A172 (cell line): ENCODE data around the gene FXYD4. TPM values are rescaled to one million over a fixed set of nuclear protein-coding genes. Genes with fewer than 3 reads are reported as not detected.
A peak's percentile ranks its signal among the peaks of the same experiment; 100 is the strongest.

ENCODE experiments used
- DNase-seq: peaks from one replicate; pipeline ENCODE4 v3.0.0-alpha.2; 2015; ENCODE audit warnings: low spot score
- total RNA-seq: library from RNA; depleted of rRNA; stranded (reverse); fragments of >200 nt; shearing (Covaris generic); gene quantifications from 2 replicates; pipeline ENCODE4 v1.2.3, GENCODE V29; 2014

Gene FXYD4
- total RNA-seq, 1 experiment from 2014 or later = not detected

GRCh38 chr10:43395571-43396060 lies 24.2 kb downstream of the FXYD4 start:
- no peak for DNase-seq

- DNase-seq = peak; percentile 45
Observed at GRCh38 chr10:43396061-43396927, 24.9 kb downstream of the FXYD4 start.

GRCh38 chr10:43396928-43397624 lies 25.6 kb downstream of the FXYD4 start:
- peak; percentile 88 for DNase-seq

- no peak for DNase-seq
Observed at GRCh38 chr10:43398939-43399319, 27.5 kb downstream of the FXYD4 start.

- DNase-seq = no peak
Observed at GRCh38 chr10:43399320-43400310, 28.2 kb downstream of the FXYD4 start.

- DNase-seq = no peak
Observed at GRCh38 chr10:43401627-43402026, 30.2 kb downstream of the FXYD4 start.

GRCh38 chr10:43402176-43402575 lies 30.7 kb downstream of the FXYD4 start:
- DNase-seq = no peak

- no peak for DNase-seq
Observed at GRCh38 chr10:43402880-43403452, 31.5 kb downstream of the FXYD4 start.

GRCh38 chr10:43403911-43404703 lies 32.7 kb downstream of the FXYD4 start:
- peak; percentile 39 for DNase-seq

GRCh38 chr10:43404704-43405084 lies 33.3 kb downstream of the FXYD4 start:
- DNase-seq = no peak

GRCh38 chr10:43407148-43407575 lies 35.7 kb downstream of the FXYD4 start:
- no peak for DNase-seq

- DNase-seq = peak; percentile 81
Observed at GRCh38 chr10:43407576-43408330, 36.3 kb downstream of the FXYD4 start.

- no peak for DNase-seq
Observed at GRCh38 chr10:43408331-43408709, 36.9 kb downstream of the FXYD4 start.

GRCh38 chr10:43408710-43409384 lies 37.4 kb downstream of the FXYD4 start, which contains the start of gene HNRNPF:
Gene HNRNPF, minus strand, starts transcription at chr10:43409186. Its CDS starts 21,302 bp downstream, at chr10:43387884.
- peak; percentile 86 for DNase-seq

- DNase-seq = no peak
Observed at GRCh38 chr10:43409385-43410109, 38.1 kb downstream of the FXYD4 start.

GRCh38 chr10:43410345-43410744 lies 38.9 kb downstream of the FXYD4 start:
- DNase-seq = no peak

- no peak for DNase-seq
Observed at GRCh38 chr10:43411536-43411935, 40.1 kb downstream of the FXYD4 start.

GRCh38 chr10:43415544-43415943 lies 44.1 kb downstream of the FXYD4 start:
- DNase-seq = no peak
